ENCODE measurements around the gene TIPARP. TPM values are rescaled to one million over a fixed set of nuclear protein-coding genes. Genes with fewer than 3 reads are reported as not detected.

TIPARP gene
- total and polyA plus RNA-seq, 2 of the 8 experiments (the other 6 are each of a cell fraction or from before 2014, with no cell fraction given): 1.6 to 5.8 TPM

GRCh38 chr3:156632601-156633000 is 41.8 kb upstream of the TIPARP start (continued):
- TF ChIP-seq SP4 (IDR thresholded peaks at IDR 0.05; ENCODE audit: low read length) (no peak), EZH2 (IDR thresholded peaks at IDR 0.05; ENCODE audit: low read depth, low read length, severe bottlenecking) (no peak), ATF3 (IDR thresholded peaks at IDR 0.05; ENCODE audit: insufficient read depth, low read depth, low read length) (no peak), USF2 (IDR thresholded peaks at IDR 0.05; ENCODE audit: low read length) (no peak), YY1 (IDR thresholded peaks at IDR 0.05; ENCODE audit: low read depth, low read length) (no peak)
